KMS-11 (cell line): ENCODE data around the gene HES6.

Experiments
- H2AFZ ChIP-seq: fragments of 200-600 bp; sonication (generic); 2 replicates; pipeline ENCODE4 v1.6.1; 2016; ENCODE audit warnings: antibody characterized with exemption, mixed run types, low read depth
- H3K27ac ChIP-seq: fragments of 200-600 bp; sonication (generic); 2 replicates; pipeline ENCODE4 v1.6.1; 2016; ENCODE audit warnings: mild to moderate bottlenecking, mixed run types
- H3K27me3 ChIP-seq: fragments of 200-600 bp; sonication (generic); 2 replicates; pipeline ENCODE4 v1.6.1; 2017; ENCODE audit warnings: mild to moderate bottlenecking, low read depth, mixed run types, moderate library complexity; ENCODE audit not compliant: insufficient read depth
- H3K36me3 ChIP-seq: fragments of 200-600 bp; sonication (generic); 2 replicates; pipeline ENCODE4 v1.6.1; 2017; ENCODE audit warnings: mild to moderate bottlenecking, mixed run types; ENCODE audit not compliant: insufficient read depth
- H3K4me1 ChIP-seq: fragments of 200-600 bp; sonication (generic); 2 replicates; pipeline ENCODE4 v1.6.1; 2016; ENCODE audit warnings: mild to moderate bottlenecking, low read depth, mixed run types; ENCODE audit not compliant: poor library complexity, severe bottlenecking
- H3K4me2 ChIP-seq: fragments of 200-600 bp; sonication (generic); 2 replicates; pipeline ENCODE4 v1.7.0; 2016; ENCODE audit warnings: mild to moderate bottlenecking, mixed run types
- H3K4me3 ChIP-seq: fragments of 200-600 bp; sonication (generic); IDR thresholded peaks from 2 replicates; pipeline ENCODE4 v1.6.1; 2017; ENCODE audit warnings: low read depth, low read length, mixed read lengths; ENCODE audit not compliant: insufficient read depth
- H3K79me2 ChIP-seq: fragments of 200-600 bp; sonication (generic); 2 replicates; pipeline ENCODE4 v1.6.1; 2016; ENCODE audit warnings: low read depth, mixed run types; ENCODE audit not compliant: insufficient read depth
- H3K9ac ChIP-seq: fragments of 200-600 bp; sonication (generic); 2 replicates; pipeline ENCODE4 v1.6.1; 2016; ENCODE audit warnings: mild to moderate bottlenecking, mixed run types
- H4K20me1 ChIP-seq: fragments of 200-600 bp; sonication (generic); 2 replicates; pipeline ENCODE4 v1.6.1; 2016; ENCODE audit warnings: mild to moderate bottlenecking, mixed run types; ENCODE audit not compliant: insufficient read depth
- CTCF ChIP-seq: fragments of 200-600 bp; sonication (generic); conservative IDR thresholded peaks from 2 replicates; pipeline ENCODE4 v1.6.1; 2017; ENCODE audit warnings: low read depth, mild to moderate bottlenecking, antibody characterized with exemption, low read length, moderate library complexity, mixed read lengths

HES6 gene

GRCh38 chr2:238239543-238239862, 335 bp downstream of the HES6 start:
- Histone ChIP-seq H3K4me3 (no peak overlapping the region), H3K36me3 (no peaks in the 10 kb centered on the region), H2AFZ (no peak overlapping the region; the same call in 1 of the 2 replicates), H3K27ac (0 out of 2 replicates have a peak overlapping the region, but pooled peaks have one; percentile 46), H3K4me1 (peaks cover 32% of the 10 kb centered on the region), H3K4me2 (no peak overlapping the region), H3K27me3 (no peaks in the 10 kb centered on the region), H4K20me1 (no peaks in the 10 kb centered on the region; the same call in 1 of the 2 replicates), H3K79me2 (peaks cover 18% of the 10 kb centered on the region), H3K9ac (peak overlapping the region; percentile 71)
- no peak for TF ChIP-seq CTCF

GRCh38 chr2:238238766-238239542, 884 bp downstream of the HES6 start:
- H3K36me3 ChIP-seq: no peaks in the 10 kb centered on the region

GRCh38 chr2:238238311-238238765, 1.5 kb downstream of the HES6 start:
- Histone ChIP-seq H3K27me3 (no peaks in the 10 kb centered on the region), H3K4me2 (peak overlapping the region; percentile 90), H2AFZ (no peak overlapping the region), H3K4me3 (no peak overlapping the region), H3K9ac (peak overlapping the region; percentile 71; the same call in 1 of the 2 replicates), H3K4me1 (peaks cover 32% of the 10 kb centered on the region), H3K27ac (peak overlapping the region; percentile 43), H3K79me2 (peaks cover 18% of the 10 kb centered on the region), H3K36me3 (no peaks in the 10 kb centered on the region), H4K20me1 (no peaks in the 10 kb centered on the region; the same call in 1 of the 2 replicates)
- TF ChIP-seq CTCF: no peak

More at GRCh38 chr2:238238766-238239542, 884 bp downstream of the HES6 start:
- no peak overlapping the region for H3K4me3 ChIP-seq
- peak overlapping the region; percentile 71; the same call in 1 of the 2 replicates for H3K9ac ChIP-seq
- no peak for TF ChIP-seq CTCF
- H3K4me2 ChIP-seq: peak overlapping the region; percentile 90
- peaks cover 32% of the 10 kb centered on the region for H3K4me1 ChIP-seq
- no peaks in the 10 kb centered on the region; the same call in 1 of the 2 replicates for H4K20me1 ChIP-seq
- H2AFZ ChIP-seq: no peak overlapping the region
- peaks cover 18% of the 10 kb centered on the region for H3K79me2 ChIP-seq
- peak overlapping the region; percentile 43 for H3K27ac ChIP-seq
- H3K27me3 ChIP-seq: no peaks in the 10 kb centered on the region

GRCh38 chr2:238237431-238238135, 2.3 kb downstream of the HES6 start:
- H2AFZ ChIP-seq: no peak overlapping the region
- peaks cover 32% of the 10 kb centered on the region for H3K4me1 ChIP-seq
- H3K79me2 ChIP-seq: peaks cover 18% of the 10 kb centered on the region
- no peaks in the 10 kb centered on the region for H3K36me3 ChIP-seq
- H3K27me3 ChIP-seq: no peaks in the 10 kb centered on the region
- H3K27ac ChIP-seq: no peak overlapping the region
- H3K4me2 ChIP-seq: peak overlapping the region; percentile 90; the same call in 1 of the 2 replicates
- no peak overlapping the region for H3K4me3 ChIP-seq
- no peak for TF ChIP-seq CTCF
- no peak overlapping the region for H3K9ac ChIP-seq
- no peaks in the 10 kb centered on the region; the same call in 1 of the 2 replicates for H4K20me1 ChIP-seq
